HepG2 (cell line): ENCODE measurements around the gene CD2. TPM values are rescaled to one million over a fixed set of nuclear protein-coding genes. Genes with fewer than 3 reads are reported as not detected.

ENCODE experiments used
- ATAC-seq: fragments of 200-7000 bp; cut with Tn5 transposase; 3 replicates; pipeline ENCODE4 v1.9.1; 2020; ENCODE audit warnings: mild to moderate bottlenecking, moderate library complexity
- BruUV-seq: library from RNA; stranded (reverse); fragments of 400-500 nt; replicated peaks from 2 replicates; lab custom pipeline; 2021; lab: Mats Ljungman, UMichigan
- CTCF ChIA-PET: fragments of 300-600 bp; formaldehyde crosslinking; extraction: SDS; loops from one replicate; lab custom pipeline; 2021; ENCODE audit warnings: low total read pairs, inconsistent platforms, low intra/inter-chr PET ratio; lab: Yijun Ruan, JAX
- POLR2A ChIA-PET: fragments of 350-600 bp; sonication (Branson Sonifier 250); formaldehyde crosslinking; loops from one replicate; lab custom pipeline; 2020; ENCODE audit warnings: antibody characterized with exemption, inconsistent platforms; lab: Yijun Ruan, JAX
- DNase-seq: peaks from one replicate; pipeline ENCODE4 v3.0.0-alpha.2; 2015; ENCODE audit warnings: low spot score
- FAIRE-seq: peaks from 3 replicates; lab custom pipeline; 2011; peaks lifted over from hg19 to GRCh38; lab: Jason Lieb, UNC
- H2AFZ ChIP-seq: one replicate; pipeline ENCODE4 v1.6.1; 2011; ENCODE audit warnings: low read length, inconsistent platforms
- H3K27ac ChIP-seq: fragments of 300-600 bp; 3 replicates; pipeline ENCODE4 v1.8.0; 2011; ENCODE audit warnings: mixed run types, mild to moderate bottlenecking, mixed read lengths, low read length, inconsistent platforms; ENCODE audit not compliant: insufficient read depth; ENCODE audit errors: extremely low read length
- H3K27me3 ChIP-seq, 2 experiments: fragments of 200-600 bp in 1 of 2; 2 replicates in 1 of 2; 3 replicates in 1 of 2; pipeline versions ENCODE4 v1.6.0 to v1.8.0; 2011; ENCODE audit warnings: low read length in 2 of 2, mild to moderate bottlenecking in 2 of 2, moderate library complexity in 2 of 2, inconsistent platforms in 1 of 2; ENCODE audit not compliant: insufficient read depth in 2 of 2, control insufficient read depth in 1 of 2
- H3K36me3 ChIP-seq, 2 experiments: fragments of 200-600 bp in 1 of 2; replicated peaks in 1 of 2; 2 replicates in 1 of 2; 3 replicates in 1 of 2; pipeline versions ENCODE4 v1.5.1 to v1.8.0; 2011; ENCODE audit warnings: low read length in 2 of 2, inconsistent platforms in 1 of 2; ENCODE audit not compliant: insufficient read depth in 2 of 2, control insufficient read depth in 1 of 2
- H3K4me1 ChIP-seq: 2 replicates; pipeline ENCODE4 v1.5.1; 2012; ENCODE audit warnings: low read length, inconsistent platforms; ENCODE audit not compliant: insufficient read depth
- H3K4me2 ChIP-seq: 2 replicates; pipeline ENCODE4 v1.6.0; 2011; ENCODE audit warnings: low read depth, low read length, inconsistent platforms
- H3K4me3 ChIP-seq, 3 experiments: fragments of 200-600 bp in 1 of 3; sonication (generic), shearing (Covaris generic) in 1 of 3; replicated peaks in 1 of 3; 2 replicates each; pipeline ENCODE4 v1.5.1; 2011 to 2016; ENCODE audit warnings: low read length in 3 of 3, inconsistent platforms in 2 of 3, low read depth in 2 of 3, mild to moderate bottlenecking in 2 of 3, control low read depth in 1 of 3, mixed read lengths in 1 of 3; ENCODE audit not compliant: insufficient read depth in 1 of 3
- H3K79me2 ChIP-seq: one replicate; pipeline ENCODE4 v1.6.1; 2011; ENCODE audit warnings: low read length, inconsistent platforms; ENCODE audit not compliant: insufficient read depth
- H3K9ac ChIP-seq: 2 replicates; pipeline ENCODE4 v1.6.0; 2011; ENCODE audit warnings: mild to moderate bottlenecking, low read depth, low read length, inconsistent platforms; ENCODE audit not compliant: insufficient read depth
- H3K9me3 ChIP-seq: 2 replicates; pipeline ENCODE4 v1.5.1; 2012; ENCODE audit warnings: mild to moderate bottlenecking, low read length
- H4K20me1 ChIP-seq: 2 replicates; pipeline ENCODE4 v1.6.0; 2011; ENCODE audit warnings: inconsistent platforms, mild to moderate bottlenecking, low read length, moderate library complexity; ENCODE audit not compliant: insufficient read depth
- ELF1 ChIP-seq: sonication (generic); formaldehyde crosslinking; IDR thresholded peaks from 2 replicates; pipeline ENCODE4 v1.4.0; 2020; ENCODE audit warnings: missing genetic modification reagents
- HNF4G ChIP-seq, 2 experiments: sonication (generic) in 1 of 2; formaldehyde crosslinking in 1 of 2; IDR thresholded peaks; 2 replicates each; pipeline versions ENCODE4 v1.4.0 to v1.6.1; 2011 to 2020; ENCODE audit warnings: borderline replicate concordance in 2 of 2, low read depth in 2 of 2, mild to moderate bottlenecking in 2 of 2, low read length in 1 of 2, missing genetic modification reagents in 1 of 2, moderate library complexity in 1 of 2
- KDM3A ChIP-seq: IDR thresholded peaks from 2 replicates; pipeline ENCODE4 v1.6.1; 2018; ENCODE audit warnings: low read depth, missing compliant biosample characterization
- MLX ChIP-seq: IDR thresholded peaks from 2 replicates; pipeline ENCODE4 v1.6.1; 2016
- POLR2G ChIP-seq: fragments of 200-400 bp; formaldehyde crosslinking; IDR thresholded peaks from 2 replicates; pipeline ENCODE4 v1.6.1; 2018; ENCODE audit warnings: mild to moderate bottlenecking, low read depth, low read length, moderate library complexity
- RORA ChIP-seq: sonication (generic); formaldehyde crosslinking; IDR thresholded peaks from 2 replicates; pipeline ENCODE4 v1.5.0; 2020; ENCODE audit warnings: mild to moderate bottlenecking, missing genetic modification reagents, moderate library complexity
- SMAD3 ChIP-seq: sonication (generic); formaldehyde crosslinking; IDR thresholded peaks from 2 replicates; pipeline ENCODE4 v1.4.0; 2020; ENCODE audit warnings: missing genetic modification reagents
- SMARCE1 ChIP-seq: fragments of 450-650 bp; IDR thresholded peaks from 2 replicates; pipeline ENCODE4 v1.6.1; 2017; ENCODE audit warnings: borderline replicate concordance
- ZBTB43 ChIP-seq: sonication (generic); formaldehyde crosslinking; conservative IDR thresholded peaks from 2 replicates; pipeline ENCODE4 v1.4.0; 2020; ENCODE audit warnings: missing genetic modification reagents
- ZNF333 ChIP-seq: sonication (generic); formaldehyde crosslinking; IDR thresholded peaks from 2 replicates; pipeline ENCODE4 v1.4.0; 2020; ENCODE audit warnings: mild to moderate bottlenecking, missing genetic modification reagents, borderline replicate concordance
- ZNF446 ChIP-seq: sonication (generic); formaldehyde crosslinking; IDR thresholded peaks from 2 replicates; pipeline ENCODE4 v1.5.0; 2020; ENCODE audit warnings: mild to moderate bottlenecking, missing genetic modification reagents
- ZNF512B ChIP-seq: sonication (generic); formaldehyde crosslinking; IDR thresholded peaks from 2 replicates; pipeline ENCODE4 v1.5.1; 2020; ENCODE audit warnings: missing genetic modification reagents, mild to moderate bottlenecking, borderline replicate concordance
- ZNF564 ChIP-seq: sonication (generic); formaldehyde crosslinking; IDR thresholded peaks from 2 replicates; pipeline ENCODE4 v1.8.1; 2023; ENCODE audit warnings: mild to moderate bottlenecking, missing genetic modification reagents
- ZNF607 ChIP-seq: sonication (generic); formaldehyde crosslinking; IDR thresholded peaks from 2 replicates; pipeline ENCODE4 v1.5.1; 2020; ENCODE audit warnings: missing genetic modification reagents, mild to moderate bottlenecking, borderline replicate concordance
- ZNF839 ChIP-seq: sonication (generic); formaldehyde crosslinking; IDR thresholded peaks from 2 replicates; pipeline ENCODE4 v1.4.0; 2020; ENCODE audit warnings: missing genetic modification reagents, mild to moderate bottlenecking, borderline replicate concordance
- WGBS: methylation state at CpG from one replicate; pipeline ENCODE4 v1.1.6; 2017; ENCODE audit warnings: low lambda C conversion rate; 5-methylcytosine and 5-hydroxymethylcytosine counted together
- in situ Hi-C: cut with HindIII; loops from 2 replicates; pipeline ENCODE4 v1.10.0; 2017; ENCODE audit warnings: low pct_unique_long_range_greater_than_20kb; ENCODE audit not compliant: extremely low pct_ligation_motif_present
- intact Hi-C: fragments of 100-400 bp; cut with micrococcal nuclease; formaldehyde crosslinking; loops from one replicate; pipeline ENCODE4 v1.10.0; 2022; ENCODE audit not compliant: unreplicated experiment
- polyA plus RNA-seq, 8 experiments: library from polyadenylated mRNA; depleted of rRNA in 3 of 8; stranded (reverse) in 7 of 8; unstranded in 1 of 8; fragments of >200 nt; fragmentation: Illumina TruSeq in 4 of 8; extraction: Trizol in 4 of 8; gene quantifications; 2 replicates each; pipeline versions ENCODE4 v1.2.1 to v1.2.3, GENCODE V29; 2011 to 2016; ENCODE audit warnings: low read depth in 4 of 8, missing spikeins in 1 of 8, mixed read lengths in 1 of 8; ENCODE audit not compliant: insufficient read depth in 1 of 8
- total RNA-seq, 5 experiments: library from RNA; depleted of rRNA; stranded (reverse); fragments of >200 nt; fragmentation: Illumina TruSeq; extraction: Trizol; gene quantifications; 2 replicates each; pipeline ENCODE4 v1.2.3, GENCODE V29; 2016; ENCODE audit warnings: low read depth in 1 of 5

Gene CD2
- total and polyA plus RNA-seq, 2 of the 13 experiments (the other 11 are each of a cell fraction or from before 2014, with no cell fraction given), result not detected

GRCh38 chr1:116748272-116748671 lies 6.0 kb upstream of the CD2 start:
- DNase-seq, result no peak
- Histone ChIP-seq H3K79me2 (no peaks in the 10 kb centered on the region), H3K4me1 (no peaks in the 10 kb centered on the region), H3K36me3 (no peaks in the 10 kb centered on the region), H3K4me3 (no peak overlapping the region), H3K27me3 (no peaks in the 10 kb centered on the region), H3K4me2 (no peak overlapping the region), H3K9ac (no peak overlapping the region), H3K9me3 (peaks cover 26% of the 10 kb centered on the region), H3K27ac (no peak overlapping the region), H4K20me1 (no peaks in the 10 kb centered on the region), H2AFZ (no peak overlapping the region)
- ChIA-PET CTCF (no interaction called here), POLR2A (no interaction called here)
- in situ Hi-C loops, result no loop called here
- no peak for FAIRE-seq
- 3% methylated on average over 3 of the region's 3 CpGs for WGBS
- TF ChIP-seq ZNF446, result no peak
- no peak for TF ChIP-seq ZNF607 (CRISPR knock-in tag)
- no peak for TF ChIP-seq MLX (CRISPR knock-in tag)
- no peak for TF ChIP-seq ZNF564 (CRISPR knock-in tag)
- ATAC-seq, result no peak
- BruUV-seq, result no TSS peak
- intact Hi-C loops, result no loop called here

GRCh38 chr1:116751146-116751545 lies 3.1 kb upstream of the CD2 start:
- no peak overlapping the region for H3K9ac ChIP-seq
- no peaks in the 10 kb centered on the region for H3K4me1 ChIP-seq
- no peak for ATAC-seq
- ChIA-PET POLR2A (no interaction called here), CTCF (no interaction called here)
- peaks cover 14% of the 10 kb centered on the region for H3K9me3 ChIP-seq
- FAIRE-seq, result no peak
- H3K27me3 ChIP-seq, result peaks cover 0 to 3% of the 10 kb centered on the region in 2 experiments; a peak in 1 of 5 replicates
- 25% methylated on average over 4 of the region's 4 CpGs for WGBS
- H3K4me3 ChIP-seq, result no peak overlapping the region
- no peaks in the 10 kb centered on the region for H3K36me3 ChIP-seq
- no peak overlapping the region for H2AFZ ChIP-seq
- no peaks in the 10 kb centered on the region for H4K20me1 ChIP-seq
- in situ Hi-C loops (no loop called here), intact Hi-C loops (no loop called here)
- BruUV-seq, result no TSS peak
- no peak for DNase-seq
- no peak overlapping the region for H3K4me2 ChIP-seq
- no peak overlapping the region for H3K27ac ChIP-seq
- no peaks in the 10 kb centered on the region for H3K79me2 ChIP-seq
- no peak for TF ChIP-seq KDM3A (CRISPR knock-in tag)
- TF ChIP-seq SMARCE1, result no peak
- no peak for TF ChIP-seq POLR2G
- no peak for TF ChIP-seq RORA
- no peak for TF ChIP-seq ZNF333 (CRISPR knock-in tag)
- TF ChIP-seq ZNF446, result no peak
- no peak for TF ChIP-seq ZBTB43 (CRISPR knock-in tag)
- no peak for TF ChIP-seq ZNF512B
- no peak for TF ChIP-seq SMAD3
- TF ChIP-seq ELF1 (CRISPR knock-in tag), result no peak
- TF ChIP-seq HNF4G (IDR thresholded peaks at IDR 0.05; ENCODE audit: borderline replicate concordance, low read depth, low read length), result no peak
- TF ChIP-seq HNF4G (CRISPR knock-in tag; IDR thresholded peaks at IDR 0.05; ENCODE audit: borderline replicate concordance, low read depth), result no peak
- no peak for TF ChIP-seq ZNF839 (CRISPR knock-in tag)
